ACC112 (cell line): ENCODE measurements around the gene TOB1.
"Not testable (repeated sequence)": the region's sequence is repeated elsewhere in the genome, so short reads cannot be mapped to it uniquely, and the experiment has no call there.

Source experiments
- H2AFZ ChIP-seq: fragments of 200-600 bp; sonication (generic); one replicate; pipeline ENCODE4 v1.6.0; 2017; ENCODE audit warnings: antibody characterized with exemption, low read length; ENCODE audit not compliant: unreplicated experiment
- H3K27ac ChIP-seq: fragments of 200-600 bp; sonication (generic); 2 replicates; pipeline ENCODE4 v1.5.1; 2014; ENCODE audit warnings: low read depth, mild to moderate bottlenecking, antibody characterized with exemption, low read length, moderate library complexity
- H3K27me3 ChIP-seq: fragments of 200-600 bp; sonication (generic); 2 replicates; pipeline ENCODE4 v1.6.1; 2014; ENCODE audit warnings: mild to moderate bottlenecking, antibody characterized with exemption, low read length, moderate library complexity, mixed read lengths; ENCODE audit not compliant: insufficient read depth
- H3K36me3 ChIP-seq: fragments of 200-600 bp; sonication (generic); 2 replicates; pipeline ENCODE4 v1.6.1; 2016; ENCODE audit warnings: mild to moderate bottlenecking, antibody characterized with exemption, low read length, moderate library complexity, mixed read lengths; ENCODE audit not compliant: insufficient read depth
- H3K4me1 ChIP-seq: fragments of 200-600 bp; sonication (generic); one replicate; pipeline ENCODE4 v1.6.1; 2016; ENCODE audit warnings: low read length, mixed read lengths; ENCODE audit not compliant: insufficient read depth, unreplicated experiment, control insufficient read depth
- H3K4me3 ChIP-seq: fragments of 200-600 bp; sonication (generic); 2 replicates; pipeline ENCODE4 v1.5.1; 2014; ENCODE audit warnings: mild to moderate bottlenecking, low read depth, low read length
- H3K79me2 ChIP-seq: fragments of 200-600 bp; sonication (generic); one replicate; pipeline ENCODE4 v1.6.0; 2016; ENCODE audit warnings: low read length; ENCODE audit not compliant: control insufficient read depth, unreplicated experiment, insufficient read depth

TOB1 gene

GRCh38 chr17:50905460-50905803 is 39.3 kb upstream of the TOB1 start:
- no peak overlapping the region for H3K4me3 ChIP-seq
- H3K27ac ChIP-seq = no peak overlapping the region
- H2AFZ ChIP-seq = no peak overlapping the region
- no peaks in the 10 kb centered on the region for H3K27me3 ChIP-seq
- no peaks in the 10 kb centered on the region for H3K36me3 ChIP-seq
- H3K4me1 ChIP-seq = peaks cover 14% of the 10 kb centered on the region
- no peaks in the 10 kb centered on the region for H3K79me2 ChIP-seq

GRCh38 chr17:50904518-50905459 is 38.6 kb upstream of the TOB1 start:
- Histone ChIP-seq H2AFZ (no peak overlapping the region), H3K4me1 (peaks cover 14% of the 10 kb centered on the region), H3K36me3 (no peaks in the 10 kb centered on the region), H3K79me2 (no peaks in the 10 kb centered on the region), H3K27me3 (no peaks in the 10 kb centered on the region), H3K27ac (no peak overlapping the region), H3K4me3 (no peak overlapping the region)

- Histone ChIP-seq H3K27me3 (no peaks in the 10 kb centered on the region), H3K4me1 (peaks cover 14% of the 10 kb centered on the region), H3K36me3 (no peaks in the 10 kb centered on the region), H3K4me3 (no peak overlapping the region), H3K79me2 (no peaks in the 10 kb centered on the region), H2AFZ (peak overlapping the region; percentile 71), H3K27ac (no peak overlapping the region)
These were observed 37.7 kb upstream of the TOB1 start for GRCh38 chr17:50903604-50904517.

- Histone ChIP-seq H3K27ac (no peak overlapping the region), H3K79me2 (no peaks in the 10 kb centered on the region), H3K36me3 (no peaks in the 10 kb centered on the region), H3K4me1 (peaks cover 14% of the 10 kb centered on the region), H2AFZ (no peak overlapping the region), H3K4me3 (no peak overlapping the region), H3K27me3 (no peaks in the 10 kb centered on the region)
These were observed 36.5 kb upstream of the TOB1 start for GRCh38 chr17:50902372-50903353.

- H3K27ac ChIP-seq = no peak overlapping the region
These were observed 34.3 kb upstream of the TOB1 start for GRCh38 chr17:50900383-50900892.

GRCh38 chr17:50899559-50900319 is 33.6 kb upstream of the TOB1 start:
- H3K27ac ChIP-seq = no peak overlapping the region
- H3K36me3 ChIP-seq = no peaks in the 10 kb centered on the region
- H3K4me1 ChIP-seq = peaks cover 13% of the 10 kb centered on the region
- no peak overlapping the region for H2AFZ ChIP-seq
- H3K79me2 ChIP-seq = no peaks in the 10 kb centered on the region
- no peak overlapping the region for H3K4me3 ChIP-seq
- no peaks in the 10 kb centered on the region for H3K27me3 ChIP-seq

More at GRCh38 chr17:50900383-50900892, 34.3 kb upstream of the TOB1 start:
- Histone ChIP-seq H3K4me3 (no peak overlapping the region), H3K27me3 (no peaks in the 10 kb centered on the region), H3K79me2 (no peaks in the 10 kb centered on the region), H3K4me1 (peaks cover 14% of the 10 kb centered on the region), H2AFZ (no peak overlapping the region), H3K36me3 (no peaks in the 10 kb centered on the region)

GRCh38 chr17:50899005-50899460 is 32.9 kb upstream of the TOB1 start:
- no peak overlapping the region for H3K4me3 ChIP-seq
- no peak overlapping the region for H3K27ac ChIP-seq
- peaks cover 6% of the 10 kb centered on the region for H3K4me1 ChIP-seq
- H2AFZ ChIP-seq = no peak overlapping the region
- no peaks in the 10 kb centered on the region for H3K79me2 ChIP-seq
- H3K27me3 ChIP-seq = no peaks in the 10 kb centered on the region
- no peaks in the 10 kb centered on the region for H3K36me3 ChIP-seq

GRCh38 chr17:50898369-50899004 is 32.3 kb upstream of the TOB1 start:
- peaks cover under 1% of the 10 kb centered on the region for H3K4me1 ChIP-seq
- no peaks in the 10 kb centered on the region for H3K36me3 ChIP-seq
- H3K27me3 ChIP-seq = no peaks in the 10 kb centered on the region
- no peak overlapping the region for H2AFZ ChIP-seq
- H3K4me3 ChIP-seq = no peak overlapping the region
- no peak overlapping the region for H3K27ac ChIP-seq
- no peaks in the 10 kb centered on the region for H3K79me2 ChIP-seq

- not testable (repeated sequence) for H3K79me2 ChIP-seq, H3K4me1 ChIP-seq, H3K27ac ChIP-seq, H3K36me3 ChIP-seq, H3K27me3 ChIP-seq, H3K4me3 ChIP-seq, H2AFZ ChIP-seq
These were observed 28.4 kb upstream of the TOB1 start for GRCh38 chr17:50894513-50894912.
